IMR-90 (cell line): ENCODE results near the gene NDUFB7.

ENCODE experiments used
- BHLHE40 ChIP-seq: fragments of 150-350 bp; IDR thresholded peaks from 2 replicates; pipeline ENCODE4 v1.6.1; 2016; ENCODE audit warnings: mild to moderate bottlenecking, low read depth, low read length
- CHD1 ChIP-seq: IDR thresholded peaks from 2 replicates; pipeline ENCODE4 v1.6.1; 2012; ENCODE audit warnings: low read depth, low read length, improper control_type of control experiment
- FOS ChIP-seq: fragments of 150-350 bp; IDR thresholded peaks from 2 replicates; pipeline ENCODE4 v1.6.1; 2016; ENCODE audit warnings: low read depth, low read length
- MAFK ChIP-seq: IDR thresholded peaks from 2 replicates; pipeline ENCODE4 v1.6.1; 2012; ENCODE audit warnings: low read depth, low read length, improper control_type of control experiment
- MXI1 ChIP-seq: IDR thresholded peaks from 2 replicates; pipeline ENCODE4 v1.6.1; 2012; ENCODE audit warnings: low read depth, mild to moderate bottlenecking, low read length, moderate library complexity, borderline replicate concordance
- POLR2A ChIP-seq: IDR thresholded peaks from 2 replicates; pipeline ENCODE4 v1.6.1; 2012; ENCODE audit warnings: mild to moderate bottlenecking, low read depth, low read length
- RAD21 ChIP-seq: IDR thresholded peaks from 2 replicates; pipeline ENCODE4 v1.6.1; 2012; ENCODE audit warnings: low read length, improper control_type of control experiment
- RFX5 ChIP-seq: IDR thresholded peaks from 2 replicates; pipeline ENCODE4 v1.8.0; 2012; ENCODE audit warnings: low read depth, mild to moderate bottlenecking, low read length, moderate library complexity
- SMC3 ChIP-seq: fragments of 150-350 bp; IDR thresholded peaks from 2 replicates; pipeline ENCODE4 v1.6.1; 2016; ENCODE audit warnings: low read depth, mild to moderate bottlenecking, antibody characterized with exemption, low read length, moderate library complexity
- TF ChIP-seq, protein P1 (sequence below): conservative IDR thresholded peaks from 2 replicates; pipeline ENCODE4 v1.5.1; 2012; ENCODE audit warnings: mild to moderate bottlenecking, low read depth, low read length, improper control_type of control experiment
- TF ChIP-seq, protein P2 (sequence below): fragments of 150-350 bp; IDR thresholded peaks from 2 replicates; pipeline ENCODE4 v1.6.1; 2017; ENCODE audit warnings: mild to moderate bottlenecking, antibody characterized with exemption, low read length, low read depth

DNA sequence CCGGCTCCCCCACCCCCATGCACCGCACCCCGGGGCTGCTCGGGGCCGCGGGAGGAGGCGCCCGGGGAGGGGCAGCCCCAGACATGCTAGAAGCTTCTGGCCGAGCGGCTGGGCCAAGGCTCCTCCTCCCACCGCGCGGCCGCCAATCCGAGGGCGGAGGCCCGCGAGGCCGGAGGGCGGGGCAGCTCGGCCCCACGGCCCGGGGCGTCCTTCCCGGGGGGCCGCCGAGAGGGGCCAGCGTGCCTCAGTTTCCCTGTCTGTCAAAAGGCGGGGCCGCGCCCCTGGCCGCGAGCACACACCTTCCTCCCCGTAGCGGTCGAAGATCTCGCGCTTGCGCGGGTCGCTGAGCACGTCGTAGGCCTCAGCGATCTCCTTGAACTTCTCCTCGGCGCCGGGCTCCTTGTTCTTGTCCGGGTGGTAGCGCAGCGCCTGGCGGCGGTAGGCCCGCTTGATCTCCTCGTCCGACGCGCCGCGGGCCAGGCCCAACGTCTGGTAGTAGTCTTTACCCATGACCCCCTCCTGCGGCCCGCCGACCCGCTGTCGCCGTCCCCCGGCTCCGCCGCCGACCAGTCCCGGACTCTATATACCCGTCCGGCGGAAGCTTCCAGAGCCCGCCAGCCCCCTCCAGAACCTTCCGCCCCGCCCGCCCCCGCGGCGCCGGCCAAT, 53.9 kb downstream of the NDUFB7 start, which contains the start of gene DNAJB1:
- TF ChIP-seq BHLHE40 (no peak), POLR2A (peak; percentile 99), RAD21 (no peak), RFX5 (no peak), MAFK (no peak), SMC3 (peak; percentile 10; the same call in 1 of the 2 replicates), MXI1 (no peak; the same call in 1 of the 2 replicates), CHD1 (peak; percentile 95; the same call in 1 of the 2 replicates), FOS (no peak)
- TF ChIP-seq, protein P1, sequence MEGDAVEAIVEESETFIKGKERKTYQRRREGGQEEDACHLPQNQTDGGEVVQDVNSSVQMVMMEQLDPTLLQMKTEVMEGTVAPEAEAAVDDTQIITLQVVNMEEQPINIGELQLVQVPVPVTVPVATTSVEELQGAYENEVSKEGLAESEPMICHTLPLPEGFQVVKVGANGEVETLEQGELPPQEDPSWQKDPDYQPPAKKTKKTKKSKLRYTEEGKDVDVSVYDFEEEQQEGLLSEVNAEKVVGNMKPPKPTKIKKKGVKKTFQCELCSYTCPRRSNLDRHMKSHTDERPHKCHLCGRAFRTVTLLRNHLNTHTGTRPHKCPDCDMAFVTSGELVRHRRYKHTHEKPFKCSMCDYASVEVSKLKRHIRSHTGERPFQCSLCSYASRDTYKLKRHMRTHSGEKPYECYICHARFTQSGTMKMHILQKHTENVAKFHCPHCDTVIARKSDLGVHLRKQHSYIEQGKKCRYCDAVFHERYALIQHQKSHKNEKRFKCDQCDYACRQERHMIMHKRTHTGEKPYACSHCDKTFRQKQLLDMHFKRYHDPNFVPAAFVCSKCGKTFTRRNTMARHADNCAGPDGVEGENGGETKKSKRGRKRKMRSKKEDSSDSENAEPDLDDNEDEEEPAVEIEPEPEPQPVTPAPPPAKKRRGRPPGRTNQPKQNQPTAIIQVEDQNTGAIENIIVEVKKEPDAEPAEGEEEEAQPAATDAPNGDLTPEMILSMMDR: no peak
- TF ChIP-seq, protein P2, sequence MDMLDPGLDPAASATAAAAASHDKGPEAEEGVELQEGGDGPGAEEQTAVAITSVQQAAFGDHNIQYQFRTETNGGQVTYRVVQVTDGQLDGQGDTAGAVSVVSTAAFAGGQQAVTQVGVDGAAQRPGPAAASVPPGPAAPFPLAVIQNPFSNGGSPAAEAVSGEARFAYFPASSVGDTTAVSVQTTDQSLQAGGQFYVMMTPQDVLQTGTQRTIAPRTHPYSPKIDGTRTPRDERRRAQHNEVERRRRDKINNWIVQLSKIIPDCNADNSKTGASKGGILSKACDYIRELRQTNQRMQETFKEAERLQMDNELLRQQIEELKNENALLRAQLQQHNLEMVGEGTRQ: no peak
